EH (cell line): Measurements from ENCODE around the gene GPA33.

Experiments
- DNase-seq: peaks from one replicate; pipeline ENCODE4 v3.0.0-alpha.2; 2015; ENCODE audit warnings: low read depth

GPA33 gene

GRCh38 chr1:167086033-167086432 is 4.1 kb downstream of the GPA33 start:
- no peak for DNase-seq

GRCh38 chr1:167084757-167085156 is 5.4 kb downstream of the GPA33 start:
- no peak for DNase-seq

- no peak for DNase-seq
These were observed 6.3 kb downstream of the GPA33 start for GRCh38 chr1:167083871-167084270.

GRCh38 chr1:167083066-167083665 is 7.0 kb downstream of the GPA33 start:
- no peak for DNase-seq

- no peak for DNase-seq
These were observed 7.6 kb downstream of the GPA33 start for GRCh38 chr1:167082511-167083027.

- no peak for DNase-seq
These were observed 8.5 kb downstream of the GPA33 start for GRCh38 chr1:167081594-167082156.

GRCh38 chr1:167077868-167078210 is 12.3 kb downstream of the GPA33 start:
- DNase-seq, result no peak

- DNase-seq, result no peak
These were observed 12.9 kb downstream of the GPA33 start for GRCh38 chr1:167077128-167077867.

GRCh38 chr1:167076136-167076710 is 14.0 kb downstream of the GPA33 start:
- no peak for DNase-seq

GRCh38 chr1:167071286-167071685 is 18.9 kb downstream of the GPA33 start:
- DNase-seq, result no peak

- no peak for DNase-seq
These were observed 21.4 kb downstream of the GPA33 start for GRCh38 chr1:167068761-167069160.

- no peak for DNase-seq
These were observed 22.3 kb downstream of the GPA33 start for GRCh38 chr1:167067904-167068303.

- peak; percentile 55 for DNase-seq
These were observed 23.6 kb downstream of the GPA33 start for GRCh38 chr1:167066333-167067122.

GRCh38 chr1:167065471-167065870 is 24.7 kb downstream of the GPA33 start:
- no peak for DNase-seq

GRCh38 chr1:167064621-167065020 is 25.6 kb downstream of the GPA33 start:
- no peak for DNase-seq

GRCh38 chr1:167061073-167061464 is 29.1 kb downstream of the GPA33 start:
- DNase-seq, result no peak

GRCh38 chr1:167060141-167061072 is 29.8 kb downstream of the GPA33 start:
- no peak for DNase-seq

- no peak for DNase-seq
These were observed 30.4 kb downstream of the GPA33 start for GRCh38 chr1:167059809-167060107.

GRCh38 chr1:167059045-167059808 is 30.9 kb downstream of the GPA33 start:
- peak; percentile 65 for DNase-seq

- DNase-seq, result peak; percentile 16
These were observed 32.9 kb downstream of the GPA33 start for GRCh38 chr1:167057241-167057688.
